LNCAP (cell line): ENCODE results near the gene ARHGAP19.

ENCODE experiments used
- TF ChIP-seq, protein P1 (sequence below): fragments of 450-650 bp; IDR thresholded peaks from 2 replicates; pipeline ENCODE4 v1.5.1; 2017; ENCODE audit warnings: mild to moderate bottlenecking

ARHGAP19 gene

DNA sequence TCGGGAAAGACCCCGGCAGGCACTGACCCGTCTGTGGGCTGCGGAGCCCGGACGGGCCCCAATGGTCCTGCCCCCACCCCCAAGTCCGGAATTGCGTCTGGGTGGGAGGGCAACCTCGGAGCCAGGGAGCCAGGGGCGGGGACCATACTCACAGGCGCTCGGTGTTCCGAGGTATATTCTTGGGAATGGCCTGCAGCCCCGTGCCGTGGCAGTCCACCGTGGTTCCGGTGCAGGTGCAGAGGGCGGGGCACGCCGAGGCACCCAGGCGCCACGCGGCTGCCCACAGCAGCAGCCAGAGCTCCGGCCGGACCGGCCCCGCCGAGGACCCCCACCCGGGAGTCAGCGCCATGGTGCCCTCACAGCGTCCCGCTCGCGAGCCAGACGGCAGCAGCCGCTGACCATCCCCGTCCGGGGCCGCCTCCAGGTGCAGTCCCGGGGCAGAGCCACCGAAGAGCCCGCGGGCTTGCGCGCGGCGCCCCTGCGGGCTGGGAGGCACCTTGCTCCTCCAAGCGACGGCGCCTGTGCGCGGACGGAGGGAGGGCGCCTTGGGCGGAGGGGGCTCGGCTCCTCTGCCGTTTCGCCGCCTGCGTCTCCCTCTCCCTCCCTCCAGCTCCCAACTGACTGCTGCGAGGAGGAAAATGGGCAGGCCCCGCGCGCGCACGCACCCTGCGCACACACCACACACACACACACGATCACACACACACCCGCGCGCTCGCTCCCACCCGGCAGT is 106.9 kb downstream of the ARHGAP19 start, which contains the start of gene SLIT1:
Gene SLIT1, minus strand, starts transcription at position 634 of the 733 bp plus-strand sequence. Its CDS starts 285 bp downstream, at position 349.
- TF ChIP-seq, protein P1, sequence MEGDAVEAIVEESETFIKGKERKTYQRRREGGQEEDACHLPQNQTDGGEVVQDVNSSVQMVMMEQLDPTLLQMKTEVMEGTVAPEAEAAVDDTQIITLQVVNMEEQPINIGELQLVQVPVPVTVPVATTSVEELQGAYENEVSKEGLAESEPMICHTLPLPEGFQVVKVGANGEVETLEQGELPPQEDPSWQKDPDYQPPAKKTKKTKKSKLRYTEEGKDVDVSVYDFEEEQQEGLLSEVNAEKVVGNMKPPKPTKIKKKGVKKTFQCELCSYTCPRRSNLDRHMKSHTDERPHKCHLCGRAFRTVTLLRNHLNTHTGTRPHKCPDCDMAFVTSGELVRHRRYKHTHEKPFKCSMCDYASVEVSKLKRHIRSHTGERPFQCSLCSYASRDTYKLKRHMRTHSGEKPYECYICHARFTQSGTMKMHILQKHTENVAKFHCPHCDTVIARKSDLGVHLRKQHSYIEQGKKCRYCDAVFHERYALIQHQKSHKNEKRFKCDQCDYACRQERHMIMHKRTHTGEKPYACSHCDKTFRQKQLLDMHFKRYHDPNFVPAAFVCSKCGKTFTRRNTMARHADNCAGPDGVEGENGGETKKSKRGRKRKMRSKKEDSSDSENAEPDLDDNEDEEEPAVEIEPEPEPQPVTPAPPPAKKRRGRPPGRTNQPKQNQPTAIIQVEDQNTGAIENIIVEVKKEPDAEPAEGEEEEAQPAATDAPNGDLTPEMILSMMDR: no peak

DNA sequence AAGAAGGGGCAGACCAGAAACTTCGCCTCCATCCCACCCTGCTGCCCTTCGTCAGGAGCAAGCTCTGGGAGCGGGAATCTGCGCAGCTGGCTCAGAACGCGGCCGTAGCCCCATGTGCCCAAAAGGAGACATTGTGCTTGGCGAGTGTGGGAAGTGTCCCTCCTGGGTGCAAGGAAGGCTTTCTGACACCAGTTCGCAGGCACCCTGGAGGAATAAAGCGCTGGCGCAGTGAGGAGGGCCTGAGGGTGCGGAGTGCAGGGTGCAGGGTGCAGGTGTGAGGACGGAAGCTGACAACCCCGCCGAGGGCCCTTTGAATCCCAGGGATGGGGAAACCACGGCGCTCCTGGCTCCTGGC is 107.5 kb downstream of the ARHGAP19 start:
- TF ChIP-seq, protein P1: no peak

DNA sequence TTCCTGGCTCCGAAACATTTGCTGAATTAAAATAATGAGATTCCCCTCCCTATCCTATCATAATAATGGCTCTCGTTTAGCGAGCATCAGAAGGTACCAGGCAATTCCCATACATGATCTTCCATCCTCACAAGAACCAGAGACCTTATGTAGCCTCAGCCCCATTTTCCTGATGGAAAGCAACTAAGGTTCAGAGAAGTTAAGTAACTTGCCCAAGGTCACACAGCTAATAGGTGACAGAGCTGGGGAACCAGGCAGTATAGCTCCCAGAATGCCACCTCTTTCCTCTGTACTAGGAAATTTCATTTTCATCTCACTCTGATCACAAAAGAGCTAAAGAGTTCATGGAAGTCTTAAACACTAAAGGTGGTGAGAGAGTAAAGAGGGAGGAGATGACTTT is 109.1 kb downstream of the ARHGAP19 start:
- TF ChIP-seq, protein P1: no peak

DNA sequence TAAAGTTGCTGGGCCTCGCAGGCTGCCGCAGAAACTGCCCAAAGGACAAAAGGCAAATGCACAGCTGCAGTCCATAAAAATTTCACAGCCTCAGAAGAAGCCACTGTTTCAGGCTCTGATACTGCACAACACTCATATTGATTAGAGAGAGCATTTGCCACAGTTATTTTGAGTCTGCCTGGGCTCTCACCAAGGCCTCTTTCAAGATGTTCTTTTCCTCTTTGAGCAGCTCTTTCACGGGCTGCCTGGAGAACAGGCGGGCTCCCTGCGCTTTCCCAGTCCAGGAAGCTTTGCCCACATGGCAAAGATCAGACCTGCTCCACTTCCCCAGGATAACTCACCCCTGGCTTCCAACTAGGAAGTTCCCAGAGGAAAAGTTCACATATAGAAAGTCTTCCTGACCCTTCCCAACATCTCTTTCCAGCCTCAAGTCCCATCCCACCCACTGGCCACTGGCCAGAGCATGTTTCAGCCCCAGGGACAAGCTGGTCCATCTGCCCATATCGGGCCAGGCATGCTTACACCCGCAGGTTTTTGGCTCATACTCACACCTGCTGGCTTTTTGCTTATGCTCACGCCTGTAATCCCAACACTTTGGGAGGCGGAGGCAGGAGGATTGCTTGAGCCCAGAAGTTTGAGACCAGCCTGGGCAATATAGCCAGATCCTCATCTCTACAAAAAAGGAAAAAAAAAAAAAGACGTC is 110.0 kb downstream of the ARHGAP19 start:
- TF ChIP-seq, protein P1: no peak

DNA sequence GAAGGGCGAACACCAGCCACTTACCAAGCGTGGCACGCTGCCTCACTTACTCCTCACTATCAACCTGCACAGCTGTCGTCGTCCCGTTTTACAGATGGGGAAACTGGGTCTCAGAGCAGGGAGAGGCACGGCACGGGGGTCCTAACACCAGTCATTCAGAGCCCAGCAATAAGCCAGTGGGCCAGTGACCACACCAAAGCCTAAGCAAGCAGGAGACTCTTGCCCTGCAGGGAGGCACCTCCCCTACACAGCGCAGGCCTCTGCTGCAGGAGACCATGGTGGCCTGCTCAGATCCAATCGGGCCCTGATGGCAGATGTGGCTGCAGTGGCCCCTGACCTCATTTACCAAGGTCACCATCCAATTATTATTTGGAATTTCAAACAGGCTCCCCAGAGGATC is 111.5 kb downstream of the ARHGAP19 start:
- TF ChIP-seq, protein P1: no peak

DNA sequence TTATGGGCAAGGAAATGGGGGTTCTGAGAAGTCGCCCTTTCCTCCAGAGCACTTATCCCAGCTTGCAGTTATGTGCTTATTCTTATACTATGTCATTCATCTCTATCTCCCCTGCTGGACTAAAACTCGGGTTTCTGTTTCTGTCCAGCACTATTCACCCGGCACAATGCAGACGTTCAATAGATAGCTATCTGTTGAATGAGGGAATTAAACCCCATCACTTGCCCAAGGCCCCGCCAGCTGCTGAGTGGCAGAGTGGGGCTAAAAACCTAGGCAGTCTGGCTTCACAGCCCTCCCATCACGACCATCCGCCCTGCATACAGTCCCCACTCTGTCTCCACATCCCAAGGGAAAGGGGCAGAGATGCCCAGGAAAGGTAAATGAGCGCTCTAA is 112.1 kb downstream of the ARHGAP19 start:
- TF ChIP-seq, protein P1: no peak

DNA sequence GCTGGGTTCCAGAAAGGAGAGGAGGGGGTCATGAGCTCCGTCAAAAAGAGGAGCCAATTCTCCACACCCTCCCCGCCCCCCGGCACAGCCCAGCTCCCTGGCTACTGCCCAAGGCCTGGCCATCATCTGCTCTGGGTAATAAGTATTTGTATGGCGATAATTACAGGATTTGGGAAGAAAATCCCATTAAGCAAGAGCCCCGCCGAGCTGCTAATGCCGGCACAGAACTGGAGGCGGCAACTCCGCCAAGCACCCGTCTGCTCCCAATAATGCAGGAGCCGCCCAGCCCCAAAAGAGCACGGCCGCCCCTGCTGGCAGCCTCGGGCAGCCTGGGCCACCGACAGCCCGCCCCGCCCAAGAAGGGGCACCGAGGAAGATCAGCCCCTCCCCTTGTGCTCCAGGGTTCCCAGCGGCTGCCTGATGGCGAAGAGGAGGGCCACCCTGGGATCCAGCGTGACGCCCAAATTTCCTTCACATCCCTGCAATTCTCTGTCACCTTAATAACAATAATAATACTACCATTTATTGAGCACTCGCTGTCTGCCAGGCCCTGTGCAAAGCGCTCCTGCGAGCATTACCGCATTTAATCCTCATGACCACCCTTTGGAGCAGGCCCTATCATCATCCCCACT is 112.6 kb downstream of the ARHGAP19 start:
- TF ChIP-seq, protein P1: no peak
